NCI-H446 treated with DMSO at 0.1 percent for 48 hours (cell line): Measurements from ENCODE around the gene GTF3C1.
"Not testable (repeated sequence)": the region's sequence is repeated elsewhere in the genome, so short reads cannot be mapped to it uniquely, and the experiment has no call there.

Experiments
- DNase-seq: peaks from one replicate; lab custom pipeline; 2025; lab: John Stamatoyannopoulos, UW

Gene GTF3C1, protein sequence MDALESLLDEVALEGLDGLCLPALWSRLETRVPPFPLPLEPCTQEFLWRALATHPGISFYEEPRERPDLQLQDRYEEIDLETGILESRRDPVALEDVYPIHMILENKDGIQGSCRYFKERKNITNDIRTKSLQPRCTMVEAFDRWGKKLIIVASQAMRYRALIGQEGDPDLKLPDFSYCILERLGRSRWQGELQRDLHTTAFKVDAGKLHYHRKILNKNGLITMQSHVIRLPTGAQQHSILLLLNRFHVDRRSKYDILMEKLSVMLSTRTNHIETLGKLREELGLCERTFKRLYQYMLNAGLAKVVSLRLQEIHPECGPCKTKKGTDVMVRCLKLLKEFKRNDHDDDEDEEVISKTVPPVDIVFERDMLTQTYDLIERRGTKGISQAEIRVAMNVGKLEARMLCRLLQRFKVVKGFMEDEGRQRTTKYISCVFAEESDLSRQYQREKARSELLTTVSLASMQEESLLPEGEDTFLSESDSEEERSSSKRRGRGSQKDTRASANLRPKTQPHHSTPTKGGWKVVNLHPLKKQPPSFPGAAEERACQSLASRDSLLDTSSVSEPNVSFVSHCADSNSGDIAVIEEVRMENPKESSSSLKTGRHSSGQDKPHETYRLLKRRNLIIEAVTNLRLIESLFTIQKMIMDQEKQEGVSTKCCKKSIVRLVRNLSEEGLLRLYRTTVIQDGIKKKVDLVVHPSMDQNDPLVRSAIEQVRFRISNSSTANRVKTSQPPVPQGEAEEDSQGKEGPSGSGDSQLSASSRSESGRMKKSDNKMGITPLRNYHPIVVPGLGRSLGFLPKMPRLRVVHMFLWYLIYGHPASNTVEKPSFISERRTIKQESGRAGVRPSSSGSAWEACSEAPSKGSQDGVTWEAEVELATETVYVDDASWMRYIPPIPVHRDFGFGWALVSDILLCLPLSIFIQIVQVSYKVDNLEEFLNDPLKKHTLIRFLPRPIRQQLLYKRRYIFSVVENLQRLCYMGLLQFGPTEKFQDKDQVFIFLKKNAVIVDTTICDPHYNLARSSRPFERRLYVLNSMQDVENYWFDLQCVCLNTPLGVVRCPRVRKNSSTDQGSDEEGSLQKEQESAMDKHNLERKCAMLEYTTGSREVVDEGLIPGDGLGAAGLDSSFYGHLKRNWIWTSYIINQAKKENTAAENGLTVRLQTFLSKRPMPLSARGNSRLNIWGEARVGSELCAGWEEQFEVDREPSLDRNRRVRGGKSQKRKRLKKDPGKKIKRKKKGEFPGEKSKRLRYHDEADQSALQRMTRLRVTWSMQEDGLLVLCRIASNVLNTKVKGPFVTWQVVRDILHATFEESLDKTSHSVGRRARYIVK (N-terminal part only)

DNA sequence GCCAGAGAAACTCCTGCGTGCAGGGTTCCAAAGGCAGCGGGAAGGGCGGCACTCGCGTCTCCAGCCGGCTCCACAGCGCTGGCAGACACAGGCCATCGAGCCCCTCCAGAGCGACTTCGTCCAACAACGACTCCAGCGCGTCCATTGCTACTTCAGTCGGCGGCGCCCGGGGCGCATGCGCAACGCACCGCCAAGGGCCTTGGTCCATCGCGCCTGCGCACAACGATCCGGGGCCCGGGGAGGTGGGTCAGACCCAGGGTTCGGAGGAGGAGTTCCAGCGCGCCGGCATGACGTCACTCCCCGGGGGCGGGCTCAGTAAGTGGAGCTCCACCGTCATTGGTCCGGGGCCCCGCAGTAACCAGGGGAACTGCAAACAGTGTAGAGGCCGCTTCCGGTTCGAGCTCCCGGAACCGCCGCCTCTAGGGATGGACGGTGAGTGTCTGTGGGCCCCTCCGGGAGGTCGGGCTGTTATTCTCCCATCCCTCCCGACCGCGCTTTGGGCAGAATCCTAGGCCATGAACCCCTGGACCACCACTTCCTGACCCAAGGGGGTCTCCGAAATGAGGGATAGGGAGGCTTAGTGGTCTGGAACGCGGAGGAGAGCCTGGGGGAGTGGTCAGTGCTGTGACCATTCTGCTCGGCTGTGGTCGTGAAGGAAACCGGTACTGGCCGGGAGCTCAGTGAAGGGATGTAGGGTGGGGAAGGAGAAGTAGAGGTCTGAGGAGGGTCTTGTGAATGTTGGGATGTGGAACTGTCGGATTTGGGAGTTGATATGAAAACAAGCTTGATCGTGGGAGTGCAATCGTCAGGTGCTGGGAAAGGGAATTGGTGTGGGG is at the start of gene GTF3C1, which contains the start of gene KATNIP:
Gene GTF3C1, minus strand, starts transcription at position 168 of the 836 bp plus-strand sequence. Its CDS starts 23 bp downstream, at position 145.
Gene KATNIP, plus strand, starts transcription at position 399 of the 836 bp plus-strand sequence. Its CDS starts 27 bp downstream, at position 426.
- peak; percentile 92 for DNase-seq

DNA sequence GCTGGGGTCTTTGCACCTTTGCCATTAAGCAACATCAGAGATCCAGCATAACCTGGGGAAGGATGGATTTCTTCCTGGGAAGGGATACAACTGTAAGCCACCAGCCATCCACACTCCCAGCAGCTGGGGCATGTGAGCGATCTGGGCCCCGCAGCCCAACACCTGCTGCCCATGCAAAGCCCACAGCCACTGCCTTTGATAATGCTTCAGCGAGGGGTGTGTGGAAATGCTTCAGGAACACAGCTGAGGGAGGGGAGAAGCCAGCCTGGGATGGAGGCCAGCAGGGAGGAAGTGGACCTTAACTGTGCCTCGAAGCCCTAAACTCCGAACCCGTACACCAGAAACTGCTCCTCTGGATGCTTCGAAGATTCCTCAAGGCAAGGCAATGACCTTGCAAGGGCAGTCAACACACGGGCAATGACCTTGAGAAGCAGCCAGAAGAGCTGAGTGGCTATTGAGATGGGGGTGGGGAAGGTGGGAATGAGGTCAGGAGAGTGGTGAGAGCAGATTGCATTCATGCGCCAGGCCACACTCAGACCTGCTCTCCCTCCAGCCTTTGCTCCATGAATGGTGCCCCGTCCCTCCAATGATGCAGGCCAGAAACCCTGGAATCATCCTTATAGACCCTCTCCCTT is 49.3 kb upstream of the GTF3C1 start:
- DNase-seq, result no peak

DNA sequence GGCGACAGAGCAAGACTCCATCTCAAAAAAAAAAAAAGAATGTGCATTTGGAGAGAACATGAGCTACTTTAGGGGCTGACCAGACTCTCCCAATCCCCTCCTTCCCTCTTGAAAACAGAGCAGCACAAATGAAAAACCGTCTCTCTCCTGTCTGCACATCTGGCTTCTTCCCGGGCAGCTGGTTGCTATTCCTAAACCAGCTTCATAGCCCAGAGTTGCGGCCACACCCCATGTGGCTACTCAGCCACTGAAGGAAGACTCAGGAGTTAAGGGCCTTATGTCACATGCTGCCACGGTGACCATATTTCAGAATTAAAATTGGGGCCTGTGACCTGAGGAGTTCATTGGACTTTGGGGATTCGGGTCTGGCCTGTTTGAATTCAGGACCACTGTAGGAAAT is 48.5 kb upstream of the GTF3C1 start:
- DNase-seq, result no peak

DNA sequence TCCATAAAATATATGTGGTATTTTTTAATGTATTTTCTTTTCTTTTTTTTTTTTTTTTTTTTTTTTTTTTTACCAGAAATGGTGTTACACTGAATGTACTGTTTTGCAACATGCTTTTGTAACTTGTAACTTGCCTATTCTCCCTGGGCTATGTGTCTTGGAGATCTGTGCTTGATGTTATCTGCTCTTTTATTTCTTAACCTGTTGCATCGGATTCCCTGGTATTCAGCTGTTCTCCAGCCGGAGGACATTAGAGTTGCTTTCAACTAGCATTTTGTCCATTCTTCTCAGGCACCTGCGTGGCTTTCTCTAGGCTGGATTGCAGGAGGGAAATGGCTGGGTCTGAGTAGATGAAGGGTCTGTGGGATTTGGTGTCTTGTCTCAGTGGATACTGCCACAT is 47.6 kb upstream of the GTF3C1 start:
- DNase-seq, result no peak

GRCh38 chr16:27596411-27596810 is 46.7 kb upstream of the GTF3C1 start:
- no peak for DNase-seq

DNA sequence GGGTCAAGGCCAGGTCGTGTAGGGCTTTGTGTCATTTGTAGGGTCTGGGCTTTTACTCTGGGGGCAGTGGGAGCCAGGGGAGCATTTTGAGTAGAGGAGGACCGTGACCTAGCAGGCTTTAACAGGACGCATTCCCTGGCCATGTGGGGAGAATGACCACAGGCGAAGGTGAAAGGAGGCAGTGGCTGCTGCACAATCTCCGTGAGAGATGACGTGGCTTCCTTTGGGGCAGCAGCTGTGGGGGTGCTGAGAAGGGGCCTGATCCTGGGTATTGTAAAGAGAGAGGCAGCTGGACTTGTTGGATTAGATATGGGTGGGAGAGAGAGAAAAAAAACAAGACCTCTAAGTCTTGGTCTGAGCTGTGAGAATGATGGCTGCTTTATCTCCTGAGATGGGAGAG is 46.3 kb upstream of the GTF3C1 start:
- no peak for DNase-seq

DNA sequence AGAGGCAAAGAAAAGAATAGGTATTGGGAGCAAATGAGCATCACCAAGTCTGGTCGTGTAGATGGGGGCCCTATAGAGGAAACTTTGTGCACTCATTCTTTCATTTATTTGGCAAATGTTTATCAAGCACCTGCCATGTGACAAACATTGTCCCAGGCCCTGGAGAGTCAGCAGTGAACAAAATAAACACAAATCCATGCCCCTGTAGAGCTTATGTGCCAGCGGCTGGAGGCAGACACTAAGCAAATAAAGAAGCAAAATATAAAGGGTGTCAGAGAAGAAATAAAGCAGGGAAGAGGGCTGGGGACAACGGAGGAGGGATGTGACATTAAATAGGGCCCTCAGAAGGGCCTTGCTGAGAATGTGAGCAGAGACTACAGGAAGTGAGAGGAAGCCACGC is 45.8 kb upstream of the GTF3C1 start:
- no peak for DNase-seq

- no peak for DNase-seq
Observed at GRCh38 chr16:27591837-27592236, 42.1 kb upstream of the GTF3C1 start.

GRCh38 chr16:27588057-27588456 is 38.3 kb upstream of the GTF3C1 start:
- DNase-seq, result no peak

DNA sequence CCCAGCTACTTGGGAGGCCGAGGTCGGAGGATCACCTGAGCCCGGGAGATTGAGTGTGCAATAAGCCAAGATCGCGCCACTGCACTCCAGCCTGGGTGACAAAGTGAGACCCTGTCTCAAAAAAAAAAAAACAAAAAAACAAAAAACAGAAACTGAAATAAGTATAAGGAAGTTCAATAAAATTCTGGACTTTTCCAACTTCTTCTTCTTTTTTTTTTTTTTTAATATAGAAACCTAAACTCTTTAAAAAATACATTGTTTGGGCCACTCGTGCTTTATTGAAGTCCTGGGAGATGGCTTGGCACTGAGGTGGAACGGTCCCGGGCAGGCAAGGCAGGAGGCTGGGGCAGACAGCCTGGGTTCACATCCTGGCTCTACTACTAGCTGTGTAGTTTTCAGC is 37.0 kb upstream of the GTF3C1 start:
- no peak for DNase-seq

DNA sequence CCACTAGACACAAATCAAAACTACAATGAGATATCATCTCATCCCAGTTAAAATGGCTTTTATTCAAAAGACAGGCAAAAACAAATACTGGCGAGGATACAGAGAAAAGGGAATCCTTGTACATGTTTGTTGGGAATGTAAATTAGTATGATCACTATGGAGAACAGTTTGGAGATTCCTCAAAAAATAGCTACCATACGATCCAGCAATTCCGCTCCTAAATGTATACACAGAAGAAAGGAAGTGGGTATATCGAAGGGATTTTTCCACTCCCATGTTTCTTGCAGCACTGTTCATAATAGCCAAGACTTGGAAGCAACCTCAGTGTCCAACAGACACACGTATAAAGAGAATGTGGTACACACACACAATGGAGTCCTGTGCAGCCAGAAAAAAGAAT is 35.5 kb upstream of the GTF3C1 start:
- no peak for DNase-seq

DNA sequence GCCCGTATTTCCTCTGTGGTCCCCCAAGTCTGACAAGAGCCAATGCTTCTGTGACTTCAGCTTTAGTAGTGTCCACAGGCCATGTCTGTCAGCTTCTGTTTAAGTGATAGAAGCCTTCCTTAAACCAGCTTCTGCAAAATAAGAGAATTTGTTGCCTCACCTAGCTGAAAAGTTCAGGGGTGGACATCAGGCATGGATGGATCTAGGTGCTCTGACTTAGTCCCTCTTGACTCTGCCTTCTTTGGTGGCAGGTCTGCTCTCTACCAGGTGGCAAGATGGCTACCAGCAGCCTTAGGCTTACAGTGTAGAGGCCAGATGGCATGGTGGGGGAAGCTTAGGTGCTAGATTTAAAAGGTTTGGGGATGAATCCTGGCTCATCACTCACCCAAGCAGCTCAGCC is 33.9 kb upstream of the GTF3C1 start:
- no peak for DNase-seq

DNA sequence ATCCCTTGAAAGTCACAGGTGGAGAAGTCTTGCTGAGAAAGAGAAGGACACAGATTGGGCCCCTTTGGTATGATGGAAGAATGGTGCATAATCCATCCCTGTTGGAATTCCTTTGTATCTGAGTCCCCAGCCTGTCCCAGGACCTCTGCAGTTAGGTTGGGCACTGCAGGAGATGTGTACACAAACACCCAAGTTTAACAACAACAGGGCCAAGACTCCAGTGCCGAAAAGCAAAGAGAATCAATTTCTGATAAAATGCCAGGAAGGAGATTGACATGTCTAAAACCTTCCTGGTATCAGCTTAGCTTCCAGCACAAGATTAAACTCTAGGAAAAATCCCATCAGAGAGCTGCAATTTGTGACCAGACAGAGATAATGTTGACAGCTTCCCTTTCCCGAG is 33.2 kb upstream of the GTF3C1 start:
- DNase-seq, result no peak

DNA sequence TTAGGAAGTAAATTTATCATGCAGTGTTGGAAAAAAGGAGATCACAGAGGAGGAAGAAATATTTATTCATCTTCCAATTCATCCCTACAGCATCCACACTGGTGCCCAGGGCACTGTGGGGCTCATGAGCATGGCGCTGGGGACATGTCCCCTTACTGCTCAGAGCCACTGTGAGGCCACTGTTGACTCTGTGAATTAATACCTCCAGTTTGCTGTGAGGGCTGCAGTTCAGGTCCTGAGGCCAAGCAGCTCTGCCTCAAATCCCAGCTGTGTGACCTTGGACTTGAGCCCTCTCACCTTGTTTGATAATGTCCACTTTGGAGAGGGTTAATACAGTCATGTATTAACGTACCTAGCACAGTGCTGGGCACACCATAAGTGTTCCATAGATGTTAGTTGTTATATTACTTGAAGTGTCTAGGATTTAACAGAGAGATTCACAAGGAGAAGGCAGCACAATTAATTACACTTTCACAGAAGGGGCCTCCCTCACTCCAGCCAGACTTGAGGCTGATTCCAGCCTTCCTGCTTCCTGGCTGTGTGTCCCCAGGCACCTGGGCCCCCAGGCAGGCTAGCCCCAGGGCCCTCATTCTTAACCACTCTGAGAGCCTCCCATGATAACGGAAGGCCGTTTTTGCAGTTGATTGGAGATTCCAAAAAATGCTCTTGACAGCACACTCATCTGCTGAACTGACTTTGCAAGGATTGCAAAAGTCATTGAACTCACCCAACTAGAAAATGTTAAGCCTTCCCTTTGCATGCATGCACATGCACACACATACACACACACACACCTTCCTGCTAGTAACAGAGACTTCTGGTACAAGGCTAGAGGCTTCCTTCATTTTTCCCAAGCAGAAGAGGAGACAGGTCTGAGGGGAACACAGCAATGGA is 29.6 kb upstream of the GTF3C1 start:
- no peak for DNase-seq

DNA sequence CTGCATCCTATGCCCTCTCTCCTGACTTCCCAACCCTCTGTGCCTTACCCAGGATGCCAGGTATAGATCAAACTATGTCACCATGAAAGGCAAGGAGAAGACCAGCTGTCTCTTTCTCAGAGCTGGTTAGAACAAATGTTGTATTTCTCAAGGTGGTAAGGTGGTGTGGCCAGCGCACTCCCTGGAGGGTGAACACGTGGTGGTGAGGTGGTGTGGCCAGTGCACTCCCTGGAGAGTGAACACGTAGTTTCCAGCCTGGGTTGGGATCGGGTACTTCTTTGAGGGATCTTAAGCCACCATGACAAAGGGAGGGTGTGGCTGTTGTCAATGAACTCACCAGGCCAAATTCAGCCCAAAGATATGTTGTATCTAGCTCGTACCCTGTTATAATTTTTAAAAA is 27.0 kb upstream of the GTF3C1 start:
- no peak for DNase-seq

- DNase-seq, result no peak
Observed at GRCh38 chr16:27572711-27573110, 23.0 kb upstream of the GTF3C1 start.

DNA sequence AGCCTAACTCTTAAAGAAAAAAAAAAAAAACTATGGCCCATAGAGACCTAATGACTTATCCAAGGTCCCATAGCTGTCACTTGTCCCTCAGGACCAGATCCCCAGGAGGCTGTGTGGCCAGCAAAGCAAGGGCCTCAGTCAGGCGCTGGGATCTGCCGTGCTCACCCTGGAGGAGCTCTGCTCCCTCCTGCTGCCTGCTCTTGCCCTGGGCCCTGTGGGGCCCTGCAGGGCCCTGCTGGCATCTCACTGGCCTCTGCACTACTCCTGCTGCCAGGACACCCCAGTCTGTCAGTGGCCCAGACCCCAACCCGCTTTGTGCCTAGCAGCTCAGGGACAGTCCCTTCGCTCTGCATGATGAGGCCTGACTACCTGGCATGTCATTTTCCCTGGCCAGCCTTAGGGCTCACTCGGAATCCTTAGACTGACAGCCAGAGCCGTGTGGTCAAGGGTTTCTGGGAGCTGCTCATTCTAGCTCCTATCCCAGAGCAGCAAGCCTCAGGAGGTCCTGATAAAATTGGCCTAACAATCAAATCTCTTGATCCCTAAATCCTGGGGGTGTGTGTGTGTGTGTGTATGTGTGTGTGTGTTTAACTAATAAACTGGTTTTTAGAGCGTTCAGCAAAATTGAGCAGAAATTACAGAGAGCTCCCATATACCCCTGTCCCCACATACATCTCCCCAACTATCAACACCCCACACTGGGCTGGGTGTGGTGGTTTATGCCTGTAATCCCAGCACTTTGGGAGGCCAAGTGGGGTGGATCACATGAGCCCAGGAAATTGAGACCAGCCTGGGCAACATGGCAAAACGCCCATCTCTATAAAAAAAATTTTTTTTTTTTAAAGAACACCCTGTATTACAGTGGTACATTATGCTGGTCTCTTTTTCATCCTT is 22.0 kb upstream of the GTF3C1 start:
- DNase-seq, result no peak

DNA sequence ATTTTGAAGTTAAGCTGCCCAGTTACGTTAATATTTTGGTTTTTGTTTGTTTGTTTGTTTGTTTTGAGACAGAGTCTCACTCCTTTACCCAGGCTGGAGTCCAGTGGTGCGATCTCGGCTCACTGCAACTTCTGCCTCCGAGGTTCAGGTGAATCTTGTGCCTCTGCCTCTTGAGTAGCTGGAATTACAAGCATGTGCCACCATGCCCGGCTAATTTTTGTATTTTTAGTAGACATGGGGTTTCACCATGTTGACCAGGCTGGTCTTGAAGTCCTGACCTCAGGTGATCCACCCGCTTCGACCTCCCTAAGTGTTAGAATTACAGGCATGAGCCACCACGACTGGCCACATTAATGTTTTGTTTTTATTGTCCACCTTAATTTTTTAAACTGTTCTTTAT is 21.3 kb upstream of the GTF3C1 start:
- not testable (repeated sequence) for DNase-seq

GRCh38 chr16:27568077-27568476 is 18.4 kb upstream of the GTF3C1 start:
- DNase-seq, result no peak
